Erythroblast (primary cell): ENCODE results near the gene KANSL1L.

Experiments used
- GATA1 ChIP-seq: IDR thresholded peaks from 2 replicates; pipeline ENCODE4 v1.6.1; 2011; ENCODE audit warnings: low read depth, mild to moderate bottlenecking, control low read depth, low read length, moderate library complexity
- POLR2A ChIP-seq: IDR thresholded peaks from 2 replicates; pipeline ENCODE4 v1.6.1; 2011; ENCODE audit warnings: mild to moderate bottlenecking, low read length

DNA sequence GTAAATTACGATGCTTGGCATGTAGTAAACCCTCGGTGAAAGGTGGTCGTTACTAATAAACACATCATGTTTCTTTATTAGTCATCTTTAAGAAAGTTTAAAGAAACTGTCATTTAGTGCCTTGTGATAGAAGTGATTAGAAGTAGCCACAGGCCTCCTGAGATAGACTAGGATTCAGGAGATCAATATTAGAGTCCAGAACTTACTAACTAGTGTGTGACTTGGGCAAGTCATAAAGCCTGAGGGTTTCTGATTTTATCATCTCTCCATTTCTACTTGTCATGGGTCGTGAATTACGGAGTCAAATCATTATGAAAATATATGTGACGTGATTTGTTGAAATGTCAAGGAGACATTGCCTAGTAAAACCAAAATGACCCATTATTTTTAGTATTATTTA, 162.1 kb downstream of the KANSL1L start:
- TF ChIP-seq POLR2A: no peak
- no peak for TF ChIP-seq GATA1
